ENCODE data around the gene TOR1A.
A peak's percentile ranks its signal among the peaks of the same experiment; 100 is the strongest.

TOR1A gene

DNA sequence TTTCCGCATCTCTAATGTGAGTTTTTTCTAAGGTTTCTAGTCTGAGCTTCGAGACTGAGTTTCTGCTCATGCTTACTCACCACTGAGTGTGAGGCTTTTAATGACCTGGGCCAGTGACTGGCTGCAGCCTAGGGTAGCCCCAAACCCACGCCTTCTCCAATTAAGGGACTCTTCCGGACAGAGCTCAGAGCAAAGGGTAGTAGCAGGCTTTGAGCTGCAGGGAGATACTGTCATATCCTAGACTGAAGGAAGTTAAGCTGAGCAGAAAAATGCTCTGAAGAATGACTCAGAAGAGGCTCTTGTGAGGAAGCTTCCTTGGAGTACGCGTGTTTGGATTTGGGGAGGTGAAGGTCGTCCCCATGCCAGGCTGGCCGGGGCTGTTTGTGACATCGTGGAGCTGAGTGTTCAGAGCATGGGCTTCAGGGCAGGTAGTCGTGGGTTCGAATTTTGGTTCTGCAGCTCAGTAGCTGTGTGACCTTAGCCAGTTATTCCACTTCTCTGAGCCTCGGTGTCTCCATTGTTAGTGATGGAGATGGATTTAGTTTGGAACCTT, 14.8 kb upstream of the TOR1A start:
- Mint-ChIP-seq H3K27me3 (no peaks in the 10 kb centered on the region), H3K4me3 (no peak overlapping the region), H3K27ac (peak overlapping the region; percentile 41), H3K9me3 (no peaks in the 10 kb centered on the region), H3K36me3 (peaks cover 6% of the 10 kb centered on the region), H3K4me1 (peaks cover 47% of the 10 kb centered on the region)
- ATAC-seq: no peak

- H3K27me3 Mint-ChIP-seq: no peaks in the 10 kb centered on the region
Observed at GRCh38 chr9:129836311-129837007, 12.5 kb upstream of the TOR1A start.

DNA sequence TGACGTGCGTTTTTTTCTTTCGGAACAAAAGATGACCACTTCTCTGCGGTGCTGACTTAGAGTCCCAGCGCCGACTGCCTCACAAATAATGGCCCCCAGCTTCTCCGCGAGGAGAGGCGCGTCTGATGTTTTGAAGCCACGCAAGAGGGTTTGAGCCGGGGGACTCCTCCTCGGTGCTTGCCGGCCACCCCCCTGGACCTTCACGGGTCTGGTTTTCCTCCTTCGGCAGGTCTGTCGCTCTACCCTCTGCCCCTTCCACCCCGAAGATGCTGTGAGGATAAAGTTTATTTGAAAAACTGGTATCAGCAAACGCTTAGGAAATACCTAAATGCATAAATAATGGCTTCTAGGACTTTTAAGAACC, 11.9 kb upstream of the TOR1A start:
- Mint-ChIP-seq H3K27ac (peak overlapping the region; percentile 94), H3K4me3 (peak overlapping the region; percentile 89), H3K36me3 (peaks cover 6% of the 10 kb centered on the region)

More at GRCh38 chr9:129836311-129837007, 12.5 kb upstream of the TOR1A start:
- Mint-ChIP-seq H3K4me1 (peaks cover 54% of the 10 kb centered on the region), H3K9me3 (no peaks in the 10 kb centered on the region), H3K27ac (peak overlapping the region; percentile 94), H3K36me3 (peaks cover 6% of the 10 kb centered on the region), H3K4me3 (peak overlapping the region; percentile 89)
- ATAC-seq: no peak

GRCh38 chr9:129835128-129835859, 11.4 kb upstream of the TOR1A start, which contains the start of the genes C9orf78 and USP20:
Gene C9orf78 (minus strand): TSS chr9:129835275. CDS start chr9:129835221, 54 bp downstream.
Gene USP20 (plus strand): TSS chr9:129835458. CDS start chr9:129852556, 17,098 bp downstream.
- H3K9me3 Mint-ChIP-seq: no peaks in the 10 kb centered on the region
- peaks cover 6% of the 10 kb centered on the region for H3K36me3 Mint-ChIP-seq
- ATAC-seq: peak; percentile 99
- H3K27me3 Mint-ChIP-seq: no peaks in the 10 kb centered on the region
- H3K27ac Mint-ChIP-seq: peak within 1 kb of the TSS; percentile 94
- peaks cover 54% of the 10 kb centered on the region for H3K4me1 Mint-ChIP-seq
- H3K4me3 Mint-ChIP-seq: peak within 1 kb of the TSS; percentile 89

More for the DNA sequence above, 11.9 kb upstream of the TOR1A start:
- ATAC-seq: no peak
- no peaks in the 10 kb centered on the region for H3K9me3 Mint-ChIP-seq
- H3K4me1 Mint-ChIP-seq: peaks cover 54% of the 10 kb centered on the region
- H3K27me3 Mint-ChIP-seq: no peaks in the 10 kb centered on the region

GRCh38 chr9:129834489-129835127, 10.7 kb upstream of the TOR1A start:
- Mint-ChIP-seq H3K27ac (peak overlapping the region; percentile 94), H3K27me3 (no peaks in the 10 kb centered on the region), H3K36me3 (peaks cover 6% of the 10 kb centered on the region), H3K9me3 (no peaks in the 10 kb centered on the region), H3K4me3 (peak overlapping the region; percentile 89), H3K4me1 (peaks cover 53% of the 10 kb centered on the region)
- peak; percentile 26 for ATAC-seq

DNA sequence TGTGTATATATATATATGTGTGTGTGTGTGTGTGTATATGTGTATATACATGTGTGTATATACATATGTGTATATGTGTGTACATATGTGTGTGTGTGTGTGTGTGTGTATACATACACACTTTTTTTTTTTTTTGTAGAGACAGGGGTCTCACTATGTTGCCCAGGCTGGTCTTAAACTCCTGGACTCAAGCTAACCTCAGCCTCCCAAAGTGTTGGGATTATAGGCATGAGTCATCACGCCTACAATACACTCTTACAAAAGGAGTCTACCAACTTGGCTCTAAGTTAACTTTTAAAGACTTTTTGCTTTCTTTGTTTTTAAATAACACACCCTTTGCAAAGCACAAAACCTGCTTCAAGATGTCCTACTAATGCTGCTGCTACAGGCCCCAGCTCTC, 9.0 kb upstream of the TOR1A start:
- ATAC-seq: no peak
- peaks cover 22% of the 10 kb centered on the region for H3K36me3 Mint-ChIP-seq
- peak overlapping the region; percentile 89 for H3K4me3 Mint-ChIP-seq
- H3K4me1 Mint-ChIP-seq: peaks cover 40% of the 10 kb centered on the region
- H3K27ac Mint-ChIP-seq: no peak overlapping the region
- no peaks in the 10 kb centered on the region for H3K9me3 Mint-ChIP-seq
- H3K27me3 Mint-ChIP-seq: no peaks in the 10 kb centered on the region

DNA sequence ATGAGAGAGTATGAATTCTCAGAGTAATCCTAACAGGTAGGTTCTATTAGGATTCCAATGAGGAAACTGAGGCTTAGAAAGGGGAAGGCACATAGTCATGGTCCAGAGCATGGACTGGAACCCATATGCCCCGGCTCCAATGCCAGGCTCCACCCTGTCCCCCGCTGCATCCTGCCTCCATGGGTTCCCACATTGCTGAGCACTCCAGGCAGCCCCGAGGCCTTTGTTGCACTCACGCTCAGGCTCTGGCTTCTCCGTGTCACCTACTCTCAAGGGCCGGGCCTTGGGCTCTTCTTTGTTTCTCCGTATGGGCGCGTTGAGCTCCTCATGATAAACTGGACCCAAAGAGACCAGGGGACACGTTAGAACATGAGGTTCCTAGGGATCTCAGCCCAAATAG, 5.0 kb upstream of the TOR1A start:
- H3K36me3 Mint-ChIP-seq: peaks cover 16% of the 10 kb centered on the region
- H3K27me3 Mint-ChIP-seq: no peaks in the 10 kb centered on the region
- no peak overlapping the region for H3K4me3 Mint-ChIP-seq
- peaks cover 9% of the 10 kb centered on the region for H3K4me1 Mint-ChIP-seq
- H3K27ac Mint-ChIP-seq: no peak overlapping the region
- H3K9me3 Mint-ChIP-seq: no peaks in the 10 kb centered on the region
- ATAC-seq: no peak

GRCh38 chr9:129828051-129828450, 4.1 kb upstream of the TOR1A start:
- no peaks in the 10 kb centered on the region for H3K27me3 Mint-ChIP-seq
- no peak overlapping the region for H3K4me3 Mint-ChIP-seq
- H3K27ac Mint-ChIP-seq: no peak overlapping the region
- H3K4me1 Mint-ChIP-seq: peaks cover 2% of the 10 kb centered on the region
- peaks cover 16% of the 10 kb centered on the region for H3K36me3 Mint-ChIP-seq
- no peak for ATAC-seq
- H3K9me3 Mint-ChIP-seq: no peaks in the 10 kb centered on the region

- H3K4me1 Mint-ChIP-seq: peaks cover 13% of the 10 kb centered on the region
- H3K36me3 Mint-ChIP-seq: peaks cover 21% of the 10 kb centered on the region
- ATAC-seq: no peak
- no peaks in the 10 kb centered on the region for H3K27me3 Mint-ChIP-seq
- H3K4me3 Mint-ChIP-seq: no peak overlapping the region
- H3K27ac Mint-ChIP-seq: no peak overlapping the region
- no peaks in the 10 kb centered on the region for H3K9me3 Mint-ChIP-seq
Observed at GRCh38 chr9:129826759-129827158, 2.8 kb upstream of the TOR1A start.

DNA sequence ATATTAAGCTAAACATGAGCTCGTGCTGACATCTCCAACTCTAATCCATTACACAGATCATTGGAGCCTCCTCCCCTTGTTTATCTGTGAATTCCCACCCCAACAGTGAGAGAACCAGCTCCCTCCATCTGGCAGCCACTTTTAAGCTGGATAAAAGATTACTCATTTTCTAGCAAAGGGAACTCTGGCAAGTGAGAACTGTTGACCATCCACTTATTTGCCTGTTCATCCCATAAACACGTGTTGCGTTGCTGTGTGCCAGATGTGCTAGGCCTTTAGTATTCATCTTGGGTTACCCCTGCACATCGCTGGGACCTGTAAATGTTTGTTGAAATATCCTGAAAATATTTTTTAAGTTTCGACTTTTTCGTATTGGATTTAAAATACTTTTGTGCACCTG, 2.4 kb upstream of the TOR1A start:
- H3K4me1 Mint-ChIP-seq: peaks cover 13% of the 10 kb centered on the region
- no peaks in the 10 kb centered on the region for H3K27me3 Mint-ChIP-seq
- H3K4me3 Mint-ChIP-seq: no peak overlapping the region
- ATAC-seq: no peak
- no peak overlapping the region for H3K27ac Mint-ChIP-seq
- H3K36me3 Mint-ChIP-seq: peaks cover 21% of the 10 kb centered on the region
- no peaks in the 10 kb centered on the region for H3K9me3 Mint-ChIP-seq

DNA sequence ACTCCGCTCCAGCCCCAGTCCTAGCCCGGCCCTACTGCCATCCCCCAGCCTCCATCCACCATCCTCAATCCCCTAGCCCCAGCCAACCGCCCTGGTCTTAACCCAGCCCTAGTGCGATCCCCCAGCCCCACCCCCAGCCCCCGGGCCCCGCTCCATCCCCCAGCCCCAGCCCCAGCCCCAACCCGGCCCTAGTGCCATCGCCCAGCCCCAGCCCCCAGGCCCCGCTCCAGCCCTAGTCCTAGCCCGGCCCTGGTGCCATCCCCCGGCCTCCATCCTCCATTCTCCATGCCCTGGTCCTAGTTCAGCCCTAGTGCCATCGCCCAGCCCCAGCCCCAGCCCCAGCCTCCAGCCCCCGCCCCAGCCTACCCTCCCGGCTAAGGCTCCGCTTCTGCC, 398 bp downstream of the TOR1A start:
- peak overlapping the region; percentile 81 for H3K27ac Mint-ChIP-seq
- peak overlapping the region; percentile 81 for H3K4me3 Mint-ChIP-seq
- H3K27me3 Mint-ChIP-seq: no peaks in the 10 kb centered on the region
- peak; percentile 60 for ATAC-seq
- H3K36me3 Mint-ChIP-seq: peaks cover 18% of the 10 kb centered on the region
- no peaks in the 10 kb centered on the region for H3K9me3 Mint-ChIP-seq
- H3K4me1 Mint-ChIP-seq: peaks cover 19% of the 10 kb centered on the region

GRCh38 chr9:129822898-129823541, 916 bp downstream of the TOR1A start:
- H3K27me3 Mint-ChIP-seq: no peaks in the 10 kb centered on the region
- ATAC-seq: peak; percentile 40
- H3K4me1 Mint-ChIP-seq: peaks cover 19% of the 10 kb centered on the region
- peak overlapping the region; percentile 81 for H3K27ac Mint-ChIP-seq
- H3K36me3 Mint-ChIP-seq: peaks cover 18% of the 10 kb centered on the region
- no peaks in the 10 kb centered on the region for H3K9me3 Mint-ChIP-seq
- H3K4me3 Mint-ChIP-seq: peak overlapping the region; percentile 81

DNA sequence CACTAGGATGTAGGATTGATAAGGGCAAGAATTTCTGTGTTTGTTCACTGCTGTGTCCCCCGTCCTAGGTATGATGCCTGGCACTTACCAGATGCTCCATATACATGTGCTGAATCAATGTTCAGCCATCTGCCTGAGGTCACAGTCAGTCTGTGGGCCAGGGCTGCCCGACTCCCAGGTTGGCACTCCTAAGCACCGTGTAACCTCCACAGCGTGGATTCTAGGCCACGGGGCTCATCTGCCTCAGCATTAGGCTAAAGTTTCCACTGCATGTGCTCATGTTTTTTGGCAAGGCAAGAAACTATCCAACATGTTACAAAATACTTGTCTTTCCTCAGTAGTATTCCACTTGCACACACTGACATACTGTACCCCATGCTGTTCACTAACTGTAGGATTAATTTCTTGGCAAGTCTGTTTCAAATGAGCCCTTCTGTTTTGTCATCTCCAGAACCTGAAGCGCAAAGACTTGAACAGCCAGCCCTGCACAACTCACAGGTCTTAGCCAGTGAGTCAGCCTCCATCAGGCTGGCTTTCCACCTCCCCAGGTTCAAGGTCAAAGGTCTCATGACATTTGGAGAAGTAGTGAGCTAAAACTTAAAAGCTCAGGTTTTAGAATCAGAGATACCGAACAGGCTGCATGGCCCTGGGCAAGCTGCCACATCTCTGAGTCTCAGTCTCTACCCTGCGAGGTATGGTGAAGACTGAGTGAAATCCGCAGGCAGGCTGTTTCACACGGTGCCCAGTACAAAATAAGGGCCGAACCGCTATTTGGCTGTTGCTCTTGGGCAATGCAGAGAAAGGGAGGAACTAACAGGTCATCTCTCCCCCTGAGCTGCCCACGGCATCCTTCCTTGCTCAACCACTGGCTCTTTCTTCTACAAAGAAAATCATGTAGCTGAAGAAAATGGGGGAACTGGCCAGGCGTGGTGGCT, 7.2 kb downstream of the TOR1A start:
- no peaks in the 10 kb centered on the region for H3K9me3 Mint-ChIP-seq
- H3K27ac Mint-ChIP-seq: no peak overlapping the region
- no peak overlapping the region for H3K4me3 Mint-ChIP-seq
- peaks cover 28% of the 10 kb centered on the region for H3K4me1 Mint-ChIP-seq
- no peaks in the 10 kb centered on the region for H3K27me3 Mint-ChIP-seq
- ATAC-seq: no peak
- peaks cover 50% of the 10 kb centered on the region for H3K36me3 Mint-ChIP-seq

DNA sequence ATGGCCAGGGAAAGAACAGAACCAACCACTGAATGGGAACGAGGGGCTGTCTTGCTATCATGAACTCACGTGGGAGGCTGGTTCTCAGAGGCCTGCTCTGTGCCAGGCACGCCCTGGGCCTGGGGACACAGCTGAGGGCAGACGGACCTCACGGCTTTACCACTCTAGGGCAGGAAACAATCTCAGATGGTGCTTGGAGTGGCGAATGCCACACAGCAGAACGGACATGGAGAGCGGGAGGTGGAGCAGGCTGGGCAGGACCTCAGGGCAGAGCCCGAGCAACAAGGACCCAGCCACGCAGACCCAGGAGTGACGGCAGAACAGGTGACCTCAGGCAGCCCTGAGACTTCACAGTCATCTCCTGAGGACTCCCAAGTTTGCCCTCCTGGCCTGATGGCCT, 8.7 kb downstream of the TOR1A start:
- Mint-ChIP-seq H3K36me3 (peaks cover 55% of the 10 kb centered on the region), H3K9me3 (no peaks in the 10 kb centered on the region), H3K27me3 (no peaks in the 10 kb centered on the region), H3K4me1 (peaks cover 29% of the 10 kb centered on the region), H3K4me3 (no peak overlapping the region), H3K27ac (no peak overlapping the region)
- ATAC-seq: no peak
